HG03342 (cell line): ENCODE results near the gene FBXO31.

ENCODE experiments used
- ATAC-seq: cut with Tn5 transposase; IDR thresholded peaks from one replicate; pipeline ENCODE4 v1.9.1; 2021; ENCODE audit warnings: mild to moderate bottlenecking, moderate library complexity; ENCODE audit not compliant: unreplicated experiment

The FBXO31 gene

GRCh38 chr16:87383505-87384161 is at the start of gene FBXO31:
TSS of gene FBXO31 (minus strand) at chr16:87383776. CDS start at chr16:87383744, 32 bp downstream.
- ATAC-seq: peak; percentile 34

GRCh38 chr16:87432330-87432915 is 48.8 kb upstream of the FBXO31 start:
- no peak for ATAC-seq

- no peak for ATAC-seq
Measured at GRCh38 chr16:87431926-87432325, 48.4 kb upstream of the FBXO31 start.

- no peak for ATAC-seq
Measured at GRCh38 chr16:87426423-87427215, 43.0 kb upstream of the FBXO31 start.

- ATAC-seq: no peak
Measured at GRCh38 chr16:87425941-87426340, 42.4 kb upstream of the FBXO31 start.

GRCh38 chr16:87424266-87424665 is 40.7 kb upstream of the FBXO31 start:
- no peak for ATAC-seq

GRCh38 chr16:87423429-87423828 is 39.9 kb upstream of the FBXO31 start:
- ATAC-seq: no peak

GRCh38 chr16:87422106-87422505 is 38.5 kb upstream of the FBXO31 start:
- ATAC-seq: no peak

- ATAC-seq: no peak
Measured at GRCh38 chr16:87421003-87421912, 37.7 kb upstream of the FBXO31 start.

GRCh38 chr16:87420026-87421002 is 36.7 kb upstream of the FBXO31 start:
- no peak for ATAC-seq

- no peak for ATAC-seq
Measured at GRCh38 chr16:87418644-87419043, 35.1 kb upstream of the FBXO31 start.

GRCh38 chr16:87418216-87418615 is 34.6 kb upstream of the FBXO31 start:
- ATAC-seq: no peak

- no peak for ATAC-seq
Measured at GRCh38 chr16:87417528-87417910, 33.9 kb upstream of the FBXO31 start.

- ATAC-seq: no peak
Measured at GRCh38 chr16:87416826-87417527, 33.4 kb upstream of the FBXO31 start.

GRCh38 chr16:87415441-87415840 is 31.9 kb upstream of the FBXO31 start:
- no peak for ATAC-seq

- ATAC-seq: no peak
Measured at GRCh38 chr16:87414251-87414680, 30.7 kb upstream of the FBXO31 start.

- no peak for ATAC-seq
Measured at GRCh38 chr16:87412996-87413421, 29.4 kb upstream of the FBXO31 start.

- ATAC-seq: no peak
Measured at GRCh38 chr16:87412371-87412995, 28.9 kb upstream of the FBXO31 start.
